HCT116 (cell line): ENCODE data around the gene DPF3. TPM values are rescaled to one million over a fixed set of nuclear protein-coding genes. Genes with fewer than 3 reads are reported as not detected.

ENCODE experiments used
- ATAC-seq: fragments of 200-7000 bp; cut with Tn5 transposase; 2 replicates; pipeline ENCODE4 v1.9.1; 2020; ENCODE audit warnings: mild to moderate bottlenecking, moderate library complexity
- BruUV-seq: library from RNA; stranded (reverse); fragments of 400-500 nt; replicated peaks from 2 replicates; lab custom pipeline; 2021; lab: Mats Ljungman, UMichigan
- CTCF ChIA-PET: fragments of 300-600 bp; sonication (Branson Sonifier 250); formaldehyde crosslinking; loops from one replicate; lab custom pipeline; 2021; ENCODE audit warnings: antibody characterized with exemption; lab: Charles Lee
- POLR2A ChIA-PET: fragments of 300-600, 350-600 bp; sonication (Branson Sonifier 250); formaldehyde crosslinking; loops from one replicate; lab custom pipeline; 2021; ENCODE audit warnings: antibody characterized with exemption; lab: Charles Lee
- RAD21 ChIA-PET, 2 experiments: fragments of 300-600 bp; sonication (Branson Sonifier 250); formaldehyde crosslinking; loops; one replicate each; lab custom pipeline; 2023; ENCODE audit warnings: low total read pairs in 2 of 2; ENCODE audit not compliant: uncharacterized antibody in 2 of 2, unreplicated experiment in 2 of 2, low non-redundant PET in 1 of 2; lab: Charles Lee
- DNase-seq: peaks from one replicate; pipeline ENCODE4 v3.0.0-alpha.2; 2010; ENCODE audit warnings: low read depth, low spot score
- H2AFZ ChIP-seq: fragments of 200-600 bp; shearing (Covaris generic), sonication (generic); 2 replicates; pipeline ENCODE4 v1.6.1; 2017; ENCODE audit warnings: low read depth, mixed run types, mixed read lengths, antibody characterized with exemption, low read length; ENCODE audit not compliant: poor library complexity, severe bottlenecking
- H3K27ac ChIP-seq: 2 replicates; pipeline ENCODE4 v1.5.1; 2012; ENCODE audit warnings: low read depth, low read length
- H3K27me3 ChIP-seq: fragments of 200-600 bp; sonication (generic); 2 replicates; pipeline ENCODE4 v1.6.1; 2016; ENCODE audit warnings: mixed run types, low read length, mixed read lengths; ENCODE audit not compliant: insufficient read depth
- H3K36me3 ChIP-seq, 2 experiments: fragments of 200-500 bp in 1 of 2; fragments of 200-600 bp in 1 of 2; sonication (Bioruptor generic) in 1 of 2; sonication (generic) in 1 of 2; 2 replicates each; pipeline versions ENCODE4 v1.5.1 to v1.6.1; 2014 to 2016; ENCODE audit warnings: low read length in 2 of 2, inconsistent platforms in 1 of 2, mixed read lengths in 1 of 2, mixed run types in 1 of 2; ENCODE audit not compliant: insufficient read depth in 2 of 2, control insufficient read depth in 1 of 2
- H3K4me1 ChIP-seq, 2 experiments: fragments of 200-600 bp in 1 of 2; sonication (generic) in 1 of 2; 2 replicates each; pipeline versions ENCODE4 v1.5.1 to v1.6.1; 2012 to 2017; ENCODE audit warnings: low read length in 2 of 2, inconsistent platforms in 1 of 2, mild to moderate bottlenecking in 1 of 2, mixed read lengths in 1 of 2, mixed run types in 1 of 2, moderate library complexity in 1 of 2; ENCODE audit not compliant: insufficient read depth in 2 of 2, control insufficient read depth in 1 of 2
- H3K4me2 ChIP-seq: fragments of 200-600 bp; sonication (generic); 2 replicates; pipeline ENCODE4 v1.6.1; 2017; ENCODE audit warnings: mixed run types, low read length, mixed read lengths
- H3K4me3 ChIP-seq, 2 experiments: fragments of 200-600 bp in 1 of 2; sonication (generic) in 1 of 2; replicated peaks in 1 of 2; 2 replicates each; pipeline ENCODE4 v1.5.1; 2011 to 2016; ENCODE audit warnings: low read length in 2 of 2, control low read depth in 1 of 2, low read depth in 1 of 2, mild to moderate bottlenecking in 1 of 2, mixed read lengths in 1 of 2, mixed run types in 1 of 2
- H3K79me2 ChIP-seq: fragments of 200-600 bp; sonication (generic); 2 replicates; pipeline ENCODE4 v1.6.1; 2017; ENCODE audit warnings: mild to moderate bottlenecking, mixed run types, low read length, moderate library complexity, mixed read lengths; ENCODE audit not compliant: insufficient read depth
- H3K9ac ChIP-seq: fragments of 200-600 bp; sonication (generic); 2 replicates; pipeline ENCODE4 v1.6.1; 2016; ENCODE audit warnings: low read length, mixed read lengths
- H3K9me2 ChIP-seq: fragments of 200-600 bp; sonication (generic), shearing (Covaris generic); 2 replicates; pipeline ENCODE4 v1.6.1; 2017; ENCODE audit warnings: mixed run types, mild to moderate bottlenecking, moderate library complexity; ENCODE audit not compliant: insufficient read depth
- H3K9me3 ChIP-seq, 2 experiments: fragments of 200-500 bp in 1 of 2; fragments of 200-600 bp in 1 of 2; sonication (Bioruptor generic) in 1 of 2; sonication (generic) in 1 of 2; 2 replicates each; pipeline ENCODE4 v1.6.1; 2014 to 2017; ENCODE audit warnings: low read length in 2 of 2, mixed read lengths in 2 of 2, inconsistent platforms in 1 of 2, low read depth in 1 of 2, mild to moderate bottlenecking in 1 of 2, mixed run types in 1 of 2, moderate library complexity in 1 of 2; ENCODE audit not compliant: control insufficient read depth in 1 of 2, insufficient read depth in 1 of 2
- H4K20me1 ChIP-seq: fragments of 200-600 bp; sonication (generic), shearing (Covaris generic); 2 replicates; pipeline ENCODE4 v1.6.1; 2017; ENCODE audit warnings: mixed run types, mild to moderate bottlenecking, moderate library complexity; ENCODE audit not compliant: insufficient read depth
- CBX3 ChIP-seq: IDR thresholded peaks from 2 replicates; pipeline ENCODE4 v1.6.1; 2012; ENCODE audit warnings: low read depth
- REST ChIP-seq: IDR thresholded peaks from 2 replicates; pipeline ENCODE4 v1.6.1; 2012; ENCODE audit warnings: low read depth
- SIN3A ChIP-seq: IDR thresholded peaks from 2 replicates; pipeline ENCODE4 v1.6.1; 2012; ENCODE audit warnings: low read depth
- SRF ChIP-seq: IDR thresholded peaks from 2 replicates; pipeline ENCODE4 v1.6.1; 2012; ENCODE audit warnings: low read depth
- intact Hi-C: fragments of 100-400 bp; cut with micrococcal nuclease; formaldehyde crosslinking; loops from 2 replicates; pipeline ENCODE4 v1.10.0; 2022
- total RNA-seq: library from RNA; stranded (reverse); gene quantifications from one replicate; pipeline ENCODE4 v1.2.1, GENCODE V29; 2021; ENCODE audit not compliant: unreplicated experiment

The DPF3 gene
- total RNA-seq, 1 experiment from 2014 or later, result 0.27 TPM

DNA sequence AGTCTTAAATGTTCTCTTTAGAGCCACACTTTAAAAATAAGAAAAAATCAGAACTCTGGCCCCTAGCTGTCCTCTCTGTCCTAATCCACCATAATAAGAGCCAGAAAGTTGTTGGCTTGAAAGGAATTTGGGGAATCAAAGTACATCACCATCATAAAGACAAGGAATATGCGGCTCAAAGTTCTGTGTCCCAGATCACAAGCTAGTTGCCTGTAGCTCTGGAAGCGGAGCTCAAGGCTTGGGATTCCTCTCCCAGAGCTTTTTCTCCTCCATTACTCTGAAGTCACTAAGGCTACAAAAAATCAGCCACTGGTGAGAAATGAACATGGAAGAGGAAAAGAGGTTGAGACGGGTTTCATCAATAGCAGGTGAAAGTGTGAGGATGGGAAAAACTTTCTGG, 6.4 kb downstream of the DPF3 start:
- H3K4me3 ChIP-seq, result no peak overlapping the region
- H3K79me2 ChIP-seq, result no peaks in the 10 kb centered on the region
- no TSS peak for BruUV-seq
- H3K36me3 ChIP-seq, result no peaks in the 10 kb centered on the region
- no peak overlapping the region for H3K27ac ChIP-seq
- H3K9me2 ChIP-seq, result no peaks in the 10 kb centered on the region
- peaks cover 10% of the 10 kb centered on the region; the same call in 1 of the 2 replicates for H3K27me3 ChIP-seq
- H3K9ac ChIP-seq, result no peak overlapping the region
- no peaks in the 10 kb centered on the region for H3K9me3 ChIP-seq
- DNase-seq (no peak), ATAC-seq (no peak)
- H3K4me1 ChIP-seq, result peaks cover 0 to 3% of the 10 kb centered on the region in 2 experiments; a peak in 2 of 4 replicates
- no peaks in the 10 kb centered on the region for H4K20me1 ChIP-seq
- ChIA-PET CTCF (interaction anchor here (1.6 kb wide), 1 partner anchor 373 kb away, joined by 5 read pairs; no protein-coding TSS in a partner anchor), POLR2A (no interaction called here), RAD21 (no interaction called here)
- no peak overlapping the region for H2AFZ ChIP-seq
- no peak for TF ChIP-seq SIN3A
- H3K4me2 ChIP-seq, result no peak overlapping the region
- intact Hi-C loops, result no loop called here

GRCh38 chr14:72884386-72884785, 9.5 kb downstream of the DPF3 start:
- Histone ChIP-seq H4K20me1 (no peaks in the 10 kb centered on the region), H3K27me3 (peaks cover 9% of the 10 kb centered on the region; the same call in 1 of the 2 replicates), H2AFZ (no peak overlapping the region), H3K79me2 (no peaks in the 10 kb centered on the region), H3K4me1 (no peaks in the 10 kb centered on the region), H3K4me3 (no peak overlapping the region), H3K9ac (no peak overlapping the region), H3K27ac (no peak overlapping the region)
- ChIA-PET CTCF (no interaction called here), POLR2A (no interaction called here)
- ATAC-seq, result no peak
- TF ChIP-seq SRF, result no peak
- TF ChIP-seq CBX3, result no peak
- no peak for TF ChIP-seq REST
- TF ChIP-seq, all 23 proteins: peak for 0
- intact Hi-C loops, result no loop called here
- Histone ChIP-seq H3K9me2 (no peaks in the 10 kb centered on the region), H3K9me3 (no peaks in the 10 kb centered on the region), H3K36me3 (no peaks in the 10 kb centered on the region), H3K4me2 (no peak overlapping the region)
- no TSS peak for BruUV-seq
- DNase-seq, result no peak
- RAD21 ChIA-PET, result interaction anchor here in 1 of 2 experiments (1.1 kb wide), 1 partner anchor 21 kb away, joined by 4 read pairs; no protein-coding TSS in a partner anchor
